PC-9 (cell line): ENCODE data around the gene CBFB.

Experiments used
- EZH2 ChIP-seq: fragments of 200-600 bp; sonication (generic); IDR thresholded peaks from 2 replicates; pipeline ENCODE4 v1.8.0; 2017; ENCODE audit warnings: antibody characterized with exemption, low read depth
- TF ChIP-seq, protein P1 (sequence below): fragments of 200-600 bp; sonication (generic); conservative IDR thresholded peaks from 2 replicates; pipeline ENCODE4 v1.6.1; 2017; ENCODE audit warnings: mixed run types, antibody characterized with exemption, mild to moderate bottlenecking, moderate library complexity

DNA sequence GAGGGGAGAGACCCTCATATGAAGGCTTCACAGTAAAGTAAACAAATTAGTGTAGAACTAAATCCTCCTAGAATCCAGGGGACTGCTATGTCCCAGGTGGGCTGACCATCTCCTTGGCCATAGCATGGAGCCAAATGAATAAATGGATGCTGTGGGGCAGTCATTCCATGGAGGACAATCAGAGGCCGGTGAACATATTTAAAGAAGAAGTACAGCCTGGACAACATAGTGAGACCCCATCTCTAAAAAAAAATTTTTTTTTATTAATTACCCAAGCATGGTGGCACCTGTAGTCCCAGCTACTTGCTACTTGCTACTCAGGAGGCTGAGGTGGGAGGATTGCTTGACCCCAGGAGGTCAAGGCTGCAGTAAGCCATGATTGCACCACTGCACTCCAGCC, 5.3 kb upstream of the CBFB start:
- TF ChIP-seq, protein P1, sequence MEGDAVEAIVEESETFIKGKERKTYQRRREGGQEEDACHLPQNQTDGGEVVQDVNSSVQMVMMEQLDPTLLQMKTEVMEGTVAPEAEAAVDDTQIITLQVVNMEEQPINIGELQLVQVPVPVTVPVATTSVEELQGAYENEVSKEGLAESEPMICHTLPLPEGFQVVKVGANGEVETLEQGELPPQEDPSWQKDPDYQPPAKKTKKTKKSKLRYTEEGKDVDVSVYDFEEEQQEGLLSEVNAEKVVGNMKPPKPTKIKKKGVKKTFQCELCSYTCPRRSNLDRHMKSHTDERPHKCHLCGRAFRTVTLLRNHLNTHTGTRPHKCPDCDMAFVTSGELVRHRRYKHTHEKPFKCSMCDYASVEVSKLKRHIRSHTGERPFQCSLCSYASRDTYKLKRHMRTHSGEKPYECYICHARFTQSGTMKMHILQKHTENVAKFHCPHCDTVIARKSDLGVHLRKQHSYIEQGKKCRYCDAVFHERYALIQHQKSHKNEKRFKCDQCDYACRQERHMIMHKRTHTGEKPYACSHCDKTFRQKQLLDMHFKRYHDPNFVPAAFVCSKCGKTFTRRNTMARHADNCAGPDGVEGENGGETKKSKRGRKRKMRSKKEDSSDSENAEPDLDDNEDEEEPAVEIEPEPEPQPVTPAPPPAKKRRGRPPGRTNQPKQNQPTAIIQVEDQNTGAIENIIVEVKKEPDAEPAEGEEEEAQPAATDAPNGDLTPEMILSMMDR = no peak
- TF ChIP-seq EZH2 = no peak
